ENCODE results near the gene SPATA45.
"Not testable (repeated sequence)": the region's sequence is repeated elsewhere in the genome, so short reads cannot be mapped to it uniquely, and the experiment has no call there.

The SPATA45 gene

GRCh38 chr1:212838145-212838544, 9.3 kb downstream of the SPATA45 start:
- no peaks in the 10 kb centered on the region for H3K27me3 ChIP-seq (replicated peaks)
- in situ Hi-C loops (cut with HindIII; ENCODE audit: low pct_ligation_motif_present, low sequenced_read_pairs), result no loop called here
- TF ChIP-seq CTCF (IDR thresholded peaks at IDR 0.05; ENCODE audit: low read depth, low read length, missing control alignments), result no peak
- H3K36me3 ChIP-seq (replicated peaks), result no peaks in the 10 kb centered on the region
- no peak overlapping the region for H3K27ac ChIP-seq
- no peak for DNase-seq
- H3K4me3 ChIP-seq (ENCODE audit: low read depth, low read length), result no peak overlapping the region

DNA sequence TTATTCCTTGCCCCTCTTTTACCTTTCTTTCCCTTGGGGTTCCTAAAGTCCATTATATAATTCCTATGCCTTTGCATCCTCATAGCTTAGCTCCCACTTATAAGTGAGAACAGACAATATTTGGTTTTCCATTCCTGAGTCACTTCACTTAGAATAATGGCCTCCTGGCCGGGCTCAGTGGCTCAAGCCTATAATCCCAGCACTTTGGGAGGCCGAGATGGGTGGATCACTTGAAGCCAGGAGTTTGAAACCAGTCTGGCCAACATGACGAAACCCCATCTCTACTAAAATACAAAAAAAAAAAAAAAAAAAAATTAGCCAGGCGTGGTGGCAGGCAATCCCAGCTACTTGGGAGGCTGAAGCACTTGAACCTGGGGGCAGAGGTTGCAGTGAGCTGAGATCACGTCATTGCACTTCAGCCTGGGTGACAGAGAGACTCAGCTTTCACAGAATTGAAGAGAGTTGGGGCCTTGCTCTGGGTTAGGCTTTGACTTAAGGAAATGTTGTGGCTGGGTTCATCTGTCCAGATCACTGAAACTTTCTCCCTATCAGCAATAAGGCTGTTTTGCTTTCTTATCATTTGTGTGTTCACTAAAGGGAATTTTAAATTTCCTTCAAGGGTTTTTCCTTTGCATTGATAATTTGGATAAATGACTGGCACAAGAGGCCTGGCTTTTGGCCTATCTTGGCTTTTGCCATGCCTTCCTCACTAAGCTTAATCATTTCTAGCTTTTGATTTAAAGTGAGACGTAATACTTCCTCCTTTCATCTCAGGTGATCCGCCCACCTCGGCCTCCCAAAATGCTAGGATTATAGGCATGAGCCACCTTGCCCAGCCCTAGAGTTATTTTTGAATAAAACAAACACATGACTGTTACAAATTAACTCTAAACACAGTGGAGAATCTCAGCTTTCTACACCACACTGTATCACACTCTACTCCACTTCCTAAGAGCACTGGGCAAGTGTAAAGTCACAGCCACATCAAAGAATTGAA, 13.9 kb downstream of the SPATA45 start:
- DNase-seq; H3K27me3 ChIP-seq (replicated peaks); H3K27ac ChIP-seq; in situ Hi-C loops (cut with HindIII; ENCODE audit: low pct_ligation_motif_present, low sequenced_read_pairs); H3K4me3 ChIP-seq (ENCODE audit: low read depth, low read length); H3K36me3 ChIP-seq (replicated peaks): not testable (repeated sequence)

DNA sequence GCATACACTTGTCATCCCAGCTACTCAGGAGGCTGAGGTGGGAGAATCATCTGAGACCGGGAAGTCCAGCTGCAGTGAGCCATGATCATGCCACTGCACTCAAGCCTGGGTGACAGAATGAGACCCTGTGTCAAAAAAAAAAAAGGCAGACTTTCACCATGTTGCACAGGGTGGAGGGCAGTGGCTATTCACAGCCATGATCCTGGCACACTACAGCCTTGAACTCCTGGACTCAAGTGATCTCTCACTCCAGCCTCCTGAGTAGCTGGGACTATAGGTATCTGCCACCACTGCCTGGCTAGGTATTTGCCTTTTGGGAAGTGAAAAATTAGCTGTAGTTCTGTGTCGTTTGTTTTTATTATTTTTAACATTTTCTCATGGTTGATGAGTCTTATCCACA, 19.1 kb downstream of the SPATA45 start:
- no peak overlapping the region for H3K4me3 ChIP-seq (ENCODE audit: low read depth, low read length)
- no peaks in the 10 kb centered on the region for H3K27me3 ChIP-seq (replicated peaks)
- no peaks in the 10 kb centered on the region for H3K36me3 ChIP-seq (replicated peaks)
- in situ Hi-C loops (cut with HindIII; ENCODE audit: low pct_ligation_motif_present, low sequenced_read_pairs), result no loop called here
- DNase-seq, result no peak
- no peak overlapping the region for H3K27ac ChIP-seq
- no peak for TF ChIP-seq CTCF (IDR thresholded peaks at IDR 0.05; ENCODE audit: low read depth, low read length, missing control alignments)

GRCh38 chr1:212827831-212828278, 19.6 kb downstream of the SPATA45 start:
- H3K36me3 ChIP-seq (replicated peaks), result no peaks in the 10 kb centered on the region
- H3K4me3 ChIP-seq (ENCODE audit: low read depth, low read length), result no peak overlapping the region
- TF ChIP-seq CTCF (IDR thresholded peaks at IDR 0.05; ENCODE audit: low read depth, low read length, missing control alignments), result no peak
- in situ Hi-C loops (cut with HindIII; ENCODE audit: low pct_ligation_motif_present, low sequenced_read_pairs), result no loop called here
- no peak for DNase-seq
- no peaks in the 10 kb centered on the region for H3K27me3 ChIP-seq (replicated peaks)
- no peak overlapping the region for H3K27ac ChIP-seq

- Histone ChIP-seq H3K36me3 (replicated peaks) (no peaks in the 10 kb centered on the region), H3K27ac (no peak overlapping the region), H3K27me3 (replicated peaks) (no peaks in the 10 kb centered on the region), H3K4me3 (ENCODE audit: low read depth, low read length) (no peak overlapping the region)
- no peak for TF ChIP-seq CTCF (IDR thresholded peaks at IDR 0.05; ENCODE audit: low read depth, low read length, missing control alignments)
- in situ Hi-C loops (cut with HindIII; ENCODE audit: low pct_ligation_motif_present, low sequenced_read_pairs), result no loop called here
- DNase-seq, result no peak
Observed at GRCh38 chr1:212827171-212827776, 20.2 kb downstream of the SPATA45 start.

GRCh38 chr1:212825798-212826452, 21.5 kb downstream of the SPATA45 start:
- Histone ChIP-seq H3K27me3 (replicated peaks) (no peaks in the 10 kb centered on the region), H3K27ac (no peak overlapping the region), H3K36me3 (replicated peaks) (no peaks in the 10 kb centered on the region), H3K4me3 (ENCODE audit: low read depth, low read length) (no peak overlapping the region)
- in situ Hi-C loops (cut with HindIII; ENCODE audit: low pct_ligation_motif_present, low sequenced_read_pairs), result no loop called here
- no peak for TF ChIP-seq CTCF (IDR thresholded peaks at IDR 0.05; ENCODE audit: low read depth, low read length, missing control alignments)
- DNase-seq, result no peak
